Measurements from ENCODE around the gene KCNAB1.

- TF ChIP-seq CTCF (IDR thresholded peaks at IDR 0.05; ENCODE audit: low read length), result no peak
- TF ChIP-seq EZH2 (IDR thresholded peaks at IDR 0.05; ENCODE audit: borderline replicate concordance, low read length), result no peak
These were observed 239.0 kb downstream of the KCNAB1 start for GRCh38 chr3:156359368-156359767.
